ENCODE data around the gene TCIRG1. TPM values are rescaled to one million over a fixed set of nuclear protein-coding genes. Genes with fewer than 3 reads are reported as not detected.

The TCIRG1 gene
- total RNA-seq, 2 experiments from 2014 or later: 129 to 138 TPM

GRCh38 chr11:68012044-68012842, 26.6 kb upstream of the TCIRG1 start:
- ChIA-PET POLR2A (interaction anchor here (0.5 kb wide), 1 partner anchor 10 kb away, joined by 3 read pairs; no protein-coding TSS in a partner anchor), CTCF (no interaction called here)
- no peak overlapping the region for H3K27ac Mint-ChIP-seq
- peaks cover 8% of the 10 kb centered on the region for H3K4me1 Mint-ChIP-seq (ENCODE audit: low read depth)
- DNase-seq: no peak
- no peak overlapping the region for H3K4me3 Mint-ChIP-seq
- intact Hi-C loops (cut with micrococcal nuclease): no loop called here
- H3K9me3 Mint-ChIP-seq: no peaks in the 10 kb centered on the region
- no peak for ATAC-seq
- H3K27me3 Mint-ChIP-seq: no peaks in the 10 kb centered on the region
- no peak for TF ChIP-seq CTCF (IDR thresholded peaks at IDR 0.05)
- H3K36me3 Mint-ChIP-seq (ENCODE audit: low read depth): no peaks in the 10 kb centered on the region

GRCh38 chr11:68012843-68013610, 25.8 kb upstream of the TCIRG1 start:
- intact Hi-C loops (cut with micrococcal nuclease): no loop called here
- H3K9me3 Mint-ChIP-seq: no peaks in the 10 kb centered on the region
- no peaks in the 10 kb centered on the region for H3K36me3 Mint-ChIP-seq (ENCODE audit: low read depth)
- CTCF ChIA-PET: no interaction called here
- POLR2A ChIA-PET: interaction anchor here (0.5 kb wide), 1 partner anchor 9 kb away, joined by 3 read pairs; no protein-coding TSS in a partner anchor
- no peak overlapping the region for H3K4me3 Mint-ChIP-seq
- H3K4me1 Mint-ChIP-seq (ENCODE audit: low read depth): peaks cover 8% of the 10 kb centered on the region
- DNase-seq: no peak
- no peaks in the 10 kb centered on the region for H3K27me3 Mint-ChIP-seq
- TF ChIP-seq CTCF (IDR thresholded peaks at IDR 0.05): no peak
- H3K27ac Mint-ChIP-seq: no peak overlapping the region
- no peak for ATAC-seq

- Mint-ChIP-seq H3K9me3 (no peaks in the 10 kb centered on the region), H3K27me3 (no peaks in the 10 kb centered on the region), H3K36me3 (ENCODE audit: low read depth) (no peaks in the 10 kb centered on the region), H3K4me3 (no peak overlapping the region), H3K27ac (no peak overlapping the region), H3K4me1 (ENCODE audit: low read depth) (peaks cover 8% of the 10 kb centered on the region)
- no peak for ATAC-seq
- intact Hi-C loops (cut with micrococcal nuclease): no loop called here
- no peak for DNase-seq
- ChIA-PET POLR2A (no interaction called here), CTCF (no interaction called here)
- TF ChIP-seq CTCF (IDR thresholded peaks at IDR 0.05): no peak
These were observed 25.1 kb upstream of the TCIRG1 start for GRCh38 chr11:68013611-68014156.

GRCh38 chr11:68014157-68014946, 24.5 kb upstream of the TCIRG1 start:
- ATAC-seq (peak; percentile 72), DNase-seq (no peak)
- ChIA-PET POLR2A (no interaction called here), CTCF (no interaction called here)
- H3K27me3 Mint-ChIP-seq: no peaks in the 10 kb centered on the region
- no peaks in the 10 kb centered on the region for H3K36me3 Mint-ChIP-seq (ENCODE audit: low read depth)
- intact Hi-C loops (cut with micrococcal nuclease): no loop called here
- H3K4me3 Mint-ChIP-seq: no peak overlapping the region
- peaks cover 4% of the 10 kb centered on the region for H3K4me1 Mint-ChIP-seq (ENCODE audit: low read depth)
- no peak for TF ChIP-seq CTCF (IDR thresholded peaks at IDR 0.05)
- H3K9me3 Mint-ChIP-seq: no peaks in the 10 kb centered on the region
- H3K27ac Mint-ChIP-seq: no peak overlapping the region
